ENCODE data around the gene JAML. TPM values are rescaled to one million over a fixed set of nuclear protein-coding genes. Genes with fewer than 3 reads are reported as not detected.

Gene JAML
- total and polyA plus RNA-seq, 9 of the 15 experiments (the other 6 are each of a cell fraction or from before 2014, with no cell fraction given): 0.05 to 0.32 (median 0.22) TPM; not detected in 4

DNA sequence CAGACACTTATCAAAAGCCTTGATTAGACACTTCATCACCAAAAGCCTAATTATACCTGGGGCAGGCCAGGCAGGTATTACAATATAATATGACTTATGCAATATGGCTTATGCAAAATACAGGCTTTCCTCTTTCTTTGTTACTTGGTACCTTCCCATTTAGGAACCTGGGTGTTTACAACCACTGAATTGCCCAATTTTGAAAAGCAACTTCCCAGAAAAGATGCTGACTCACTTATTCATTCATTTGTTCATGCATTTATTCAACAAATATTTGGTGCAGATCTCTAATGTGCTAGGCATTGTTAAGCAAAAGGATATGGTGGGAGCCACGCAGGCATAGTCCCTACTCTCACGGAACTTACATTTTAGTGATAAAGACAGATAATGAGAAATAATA is 13.6 kb upstream of the JAML start (continued):
- TF ChIP-seq, protein P1, sequence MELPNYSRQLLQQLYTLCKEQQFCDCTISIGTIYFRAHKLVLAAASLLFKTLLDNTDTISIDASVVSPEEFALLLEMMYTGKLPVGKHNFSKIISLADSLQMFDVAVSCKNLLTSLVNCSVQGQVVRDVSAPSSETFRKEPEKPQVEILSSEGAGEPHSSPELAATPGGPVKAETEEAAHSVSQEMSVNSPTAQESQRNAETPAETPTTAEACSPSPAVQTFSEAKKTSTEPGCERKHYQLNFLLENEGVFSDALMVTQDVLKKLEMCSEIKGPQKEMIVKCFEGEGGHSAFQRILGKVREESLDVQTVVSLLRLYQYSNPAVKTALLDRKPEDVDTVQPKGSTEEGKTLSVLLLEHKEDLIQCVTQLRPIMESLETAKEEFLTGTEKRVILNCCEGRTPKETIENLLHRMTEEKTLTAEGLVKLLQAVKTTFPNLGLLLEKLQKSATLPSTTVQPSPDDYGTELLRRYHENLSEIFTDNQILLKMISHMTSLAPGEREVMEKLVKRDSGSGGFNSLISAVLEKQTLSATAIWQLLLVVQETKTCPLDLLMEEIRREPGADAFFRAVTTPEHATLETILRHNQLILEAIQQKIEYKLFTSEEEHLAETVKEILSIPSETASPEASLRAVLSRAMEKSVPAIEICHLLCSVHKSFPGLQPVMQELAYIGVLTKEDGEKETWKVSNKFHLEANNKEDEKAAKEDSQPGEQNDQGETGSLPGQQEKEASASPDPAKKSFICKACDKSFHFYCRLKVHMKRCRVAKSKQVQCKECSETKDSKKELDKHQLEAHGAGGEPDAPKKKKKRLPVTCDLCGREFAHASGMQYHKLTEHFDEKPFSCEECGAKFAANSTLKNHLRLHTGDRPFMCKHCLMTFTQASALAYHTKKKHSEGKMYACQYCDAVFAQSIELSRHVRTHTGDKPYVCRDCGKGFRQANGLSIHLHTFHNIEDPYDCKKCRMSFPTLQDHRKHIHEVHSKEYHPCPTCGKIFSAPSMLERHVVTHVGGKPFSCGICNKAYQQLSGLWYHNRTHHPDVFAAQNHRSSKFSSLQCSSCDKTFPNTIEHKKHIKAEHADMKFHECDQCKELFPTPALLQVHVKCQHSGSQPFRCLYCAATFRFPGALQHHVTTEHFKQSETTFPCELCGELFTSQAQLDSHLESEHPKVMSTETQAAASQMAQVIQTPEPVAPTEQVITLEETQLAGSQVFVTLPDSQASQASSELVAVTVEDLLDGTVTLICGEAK (IDR thresholded peaks at IDR 0.05): no peak
- TF ChIP-seq, protein P1 (CRISPR knock-in tag; IDR thresholded peaks at IDR 0.05): no peak
- TF ChIP-seq BRD9 (IDR thresholded peaks at IDR 0.05; ENCODE audit: low read depth, partially characterized antibody): no peak
- no peak for TF ChIP-seq ELF1 (tag; IDR thresholded peaks at IDR 0.05)
- TF ChIP-seq NFE2 (IDR thresholded peaks at IDR 0.05; ENCODE audit: low read depth): peak; percentile 72
- TF ChIP-seq ZNF24 (IDR thresholded peaks at IDR 0.05): peak; percentile 93
- TF ChIP-seq, protein P2, sequence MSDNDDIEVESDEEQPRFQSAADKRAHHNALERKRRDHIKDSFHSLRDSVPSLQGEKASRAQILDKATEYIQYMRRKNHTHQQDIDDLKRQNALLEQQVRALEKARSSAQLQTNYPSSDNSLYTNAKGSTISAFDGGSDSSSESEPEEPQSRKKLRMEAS (CRISPR knock-in tag; IDR thresholded peaks at IDR 0.05): no peak
- TF ChIP-seq, protein P3, sequence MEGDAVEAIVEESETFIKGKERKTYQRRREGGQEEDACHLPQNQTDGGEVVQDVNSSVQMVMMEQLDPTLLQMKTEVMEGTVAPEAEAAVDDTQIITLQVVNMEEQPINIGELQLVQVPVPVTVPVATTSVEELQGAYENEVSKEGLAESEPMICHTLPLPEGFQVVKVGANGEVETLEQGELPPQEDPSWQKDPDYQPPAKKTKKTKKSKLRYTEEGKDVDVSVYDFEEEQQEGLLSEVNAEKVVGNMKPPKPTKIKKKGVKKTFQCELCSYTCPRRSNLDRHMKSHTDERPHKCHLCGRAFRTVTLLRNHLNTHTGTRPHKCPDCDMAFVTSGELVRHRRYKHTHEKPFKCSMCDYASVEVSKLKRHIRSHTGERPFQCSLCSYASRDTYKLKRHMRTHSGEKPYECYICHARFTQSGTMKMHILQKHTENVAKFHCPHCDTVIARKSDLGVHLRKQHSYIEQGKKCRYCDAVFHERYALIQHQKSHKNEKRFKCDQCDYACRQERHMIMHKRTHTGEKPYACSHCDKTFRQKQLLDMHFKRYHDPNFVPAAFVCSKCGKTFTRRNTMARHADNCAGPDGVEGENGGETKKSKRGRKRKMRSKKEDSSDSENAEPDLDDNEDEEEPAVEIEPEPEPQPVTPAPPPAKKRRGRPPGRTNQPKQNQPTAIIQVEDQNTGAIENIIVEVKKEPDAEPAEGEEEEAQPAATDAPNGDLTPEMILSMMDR (IDR thresholded peaks at IDR 0.05 in 2 of 3, conservative IDR thresholded peaks at IDR 0.05 in 1 of 3; ENCODE audit: insufficient read depth in 2 of 3, low read depth in 1 of 3, low read length in 3 of 3): no peak
- TF ChIP-seq FOXK1 (CRISPR knock-in tag; IDR thresholded peaks at IDR 0.05; ENCODE audit: borderline replicate concordance): no peak
- TF ChIP-seq ZNF766 (CRISPR knock-in tag; conservative IDR thresholded peaks at IDR 0.05): no peak
- no peak for TF ChIP-seq E2F3 (CRISPR knock-in tag; IDR thresholded peaks at IDR 0.05)
- no peak for TF ChIP-seq WHSC1 (IDR thresholded peaks at IDR 0.05; ENCODE audit: low read length)
- TF ChIP-seq, protein P4, sequence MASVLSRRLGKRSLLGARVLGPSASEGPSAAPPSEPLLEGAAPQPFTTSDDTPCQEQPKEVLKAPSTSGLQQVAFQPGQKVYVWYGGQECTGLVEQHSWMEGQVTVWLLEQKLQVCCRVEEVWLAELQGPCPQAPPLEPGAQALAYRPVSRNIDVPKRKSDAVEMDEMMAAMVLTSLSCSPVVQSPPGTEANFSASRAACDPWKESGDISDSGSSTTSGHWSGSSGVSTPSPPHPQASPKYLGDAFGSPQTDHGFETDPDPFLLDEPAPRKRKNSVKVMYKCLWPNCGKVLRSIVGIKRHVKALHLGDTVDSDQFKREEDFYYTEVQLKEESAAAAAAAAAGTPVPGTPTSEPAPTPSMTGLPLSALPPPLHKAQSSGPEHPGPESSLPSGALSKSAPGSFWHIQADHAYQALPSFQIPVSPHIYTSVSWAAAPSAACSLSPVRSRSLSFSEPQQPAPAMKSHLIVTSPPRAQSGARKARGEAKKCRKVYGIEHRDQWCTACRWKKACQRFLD (CRISPR knock-in tag; IDR thresholded peaks at IDR 0.05): 0 out of 2 replicates have a peak, but pooled peaks have one; percentile 38
- TF ChIP-seq MAFF (IDR thresholded peaks at IDR 0.05; ENCODE audit: low read length): peak; percentile 39; the same call in 1 of the 2 replicates
- TF ChIP-seq YY1 (IDR thresholded peaks at IDR 0.05; ENCODE audit: borderline replicate concordance in 1 of 3, control insufficient read depth in 1 of 3, extremely low read depth in 1 of 3, insufficient read depth in 3 of 3, insufficient read length in 1 of 3, insufficient replicate concordance in 2 of 3, low read depth in 1 of 3, low read length in 2 of 3): no peak
- peak; percentile 72 for TF ChIP-seq C11orf30 (IDR thresholded peaks at IDR 0.05; ENCODE audit: low read depth)
